COR-L47 (cell line): ENCODE results near the gene GPR27.

ENCODE experiments used
- DNase-seq: peaks from one replicate; lab custom pipeline; 2025; lab: John Stamatoyannopoulos, UW

Gene GPR27

GRCh38 chr3:71732637-71733036 lies 21.0 kb upstream of the GPR27 start:
- no peak for DNase-seq

- DNase-seq = no peak
Measured at GRCh38 chr3:71733319-71733718, 20.3 kb upstream of the GPR27 start.

GRCh38 chr3:71734881-71735280 lies 18.8 kb upstream of the GPR27 start:
- no peak for DNase-seq

GRCh38 chr3:71742621-71743020 lies 11.0 kb upstream of the GPR27 start:
- no peak for DNase-seq

GRCh38 chr3:71744738-71745137 lies 8.9 kb upstream of the GPR27 start:
- no peak for DNase-seq

- no peak for DNase-seq
Measured at GRCh38 chr3:71751602-71752001, 2.1 kb upstream of the GPR27 start.

- DNase-seq = no peak
Measured at GRCh38 chr3:71752831-71753700, 589 bp upstream of the GPR27 start.

GRCh38 chr3:71754610-71755253 lies 1.1 kb downstream of the GPR27 start:
- DNase-seq = no peak

GRCh38 chr3:71758091-71758490 lies 4.4 kb downstream of the GPR27 start:
- DNase-seq = no peak

GRCh38 chr3:71759401-71759800 lies 5.7 kb downstream of the GPR27 start:
- no peak for DNase-seq

GRCh38 chr3:71760140-71760539 lies 6.5 kb downstream of the GPR27 start:
- DNase-seq = no peak

GRCh38 chr3:71763426-71763825 lies 9.8 kb downstream of the GPR27 start:
- no peak for DNase-seq

GRCh38 chr3:71771126-71771525 lies 17.5 kb downstream of the GPR27 start:
- no peak for DNase-seq

- no peak for DNase-seq
Measured at GRCh38 chr3:71771884-71772283, 18.2 kb downstream of the GPR27 start.

- DNase-seq = no peak
Measured at GRCh38 chr3:71776538-71776937, 22.9 kb downstream of the GPR27 start.

- DNase-seq = no peak
Measured at GRCh38 chr3:71778353-71778752, 24.7 kb downstream of the GPR27 start.

- no peak for DNase-seq
Measured at GRCh38 chr3:71779674-71780377, 26.2 kb downstream of the GPR27 start.

- DNase-seq = no peak
Measured at GRCh38 chr3:71780430-71780829, 26.8 kb downstream of the GPR27 start.

GRCh38 chr3:71783152-71783551 lies 29.5 kb downstream of the GPR27 start:
- no peak for DNase-seq

GRCh38 chr3:71784201-71784913 lies 30.7 kb downstream of the GPR27 start:
- DNase-seq = no peak

- peak; percentile 30 for DNase-seq
Measured at GRCh38 chr3:71784914-71785531, 31.4 kb downstream of the GPR27 start, which contains the start of gene PROK2. Gene PROK2 (minus strand): TSS chr3:71785148. CDS start chr3:71785052, 96 bp downstream.
